ENCODE measurements around the gene FRMD4A.

Gene FRMD4A

GRCh38 chr10:13880760-13881159 lies 450.0 kb downstream of the FRMD4A start:
- Histone ChIP-seq H3K27me3 (replicated peaks; ENCODE audit: insufficient read depth, low read length) (no peaks in the 10 kb centered on the region), H2AFZ (ENCODE audit: low read length) (no peak overlapping the region), H3K27ac (ENCODE audit: low read length) (no peak overlapping the region), H3K9me2 (replicated peaks; ENCODE audit: insufficient read depth, low read length) (no peaks in the 10 kb centered on the region), H3K4me2 (ENCODE audit: low read depth, low read length) (no peak overlapping the region), H3K4me1 (ENCODE audit: low read length) (no peaks in the 10 kb centered on the region), H3K79me2 (ENCODE audit: low read length) (no peaks in the 10 kb centered on the region), H4K20me1 (ENCODE audit: insufficient read depth, low read length) (no peaks in the 10 kb centered on the region), H3K36me3 (replicated peaks; ENCODE audit: insufficient read depth, low read length) (no peaks in the 10 kb centered on the region), H3K4me3 (ENCODE audit: low read length) (no peak overlapping the region), H3K9ac (ENCODE audit: low read length) (no peak overlapping the region), H3F3A (ENCODE audit: insufficient read depth, low read length) (no peaks in the 10 kb centered on the region), H3K9me3 (replicated peaks; ENCODE audit: insufficient read depth, low read length) (no peaks in the 10 kb centered on the region)
- DNase-seq = no peak
- TF ChIP-seq EZH2phosphoT487 (IDR thresholded peaks at IDR 0.05; ENCODE audit: low read length) (no peak), EZH2 (optimal IDR thresholded peaks at IDR 0.05; ENCODE audit: low read depth, low read length) (no peak)

GRCh38 chr10:13877154-13877909 lies 453.4 kb downstream of the FRMD4A start:
- no peak overlapping the region for H3K27ac ChIP-seq (ENCODE audit: low read length)
- DNase-seq = no peak
- H3K4me2 ChIP-seq (ENCODE audit: low read depth, low read length) = no peak overlapping the region
- H3K4me1 ChIP-seq (ENCODE audit: low read length) = no peaks in the 10 kb centered on the region
- TF ChIP-seq EZH2phosphoT487 (IDR thresholded peaks at IDR 0.05; ENCODE audit: low read length) = no peak
- TF ChIP-seq EZH2 (optimal IDR thresholded peaks at IDR 0.05; ENCODE audit: low read depth, low read length) = no peak
- TF ChIP-seq CTCF (IDR thresholded peaks at IDR 0.05; ENCODE audit: low read length) = no peak
- H3K27me3 ChIP-seq (replicated peaks; ENCODE audit: insufficient read depth, low read length) = no peaks in the 10 kb centered on the region
- H3K9me3 ChIP-seq (replicated peaks; ENCODE audit: insufficient read depth, low read length) = no peaks in the 10 kb centered on the region
- no peaks in the 10 kb centered on the region for H3K9me2 ChIP-seq (replicated peaks; ENCODE audit: insufficient read depth, low read length)
- no peak overlapping the region for H3K9ac ChIP-seq (ENCODE audit: low read length)
- no peak overlapping the region for H3K4me3 ChIP-seq (ENCODE audit: low read length)
- H2AFZ ChIP-seq (ENCODE audit: low read length) = no peak overlapping the region
- no peaks in the 10 kb centered on the region for H3K79me2 ChIP-seq (ENCODE audit: low read length)
- no peaks in the 10 kb centered on the region for H3F3A ChIP-seq (ENCODE audit: insufficient read depth, low read length)
- H4K20me1 ChIP-seq (ENCODE audit: insufficient read depth, low read length) = no peaks in the 10 kb centered on the region
- H3K36me3 ChIP-seq (replicated peaks; ENCODE audit: insufficient read depth, low read length) = no peaks in the 10 kb centered on the region

GRCh38 chr10:13873196-13873595 lies 457.5 kb downstream of the FRMD4A start:
- Histone ChIP-seq H3K27ac (ENCODE audit: low read length) (no peak overlapping the region), H3K4me3 (ENCODE audit: low read length) (no peak overlapping the region), H3K9ac (ENCODE audit: low read length) (no peak overlapping the region), H3K27me3 (replicated peaks; ENCODE audit: insufficient read depth, low read length) (no peaks in the 10 kb centered on the region), H4K20me1 (ENCODE audit: insufficient read depth, low read length) (no peaks in the 10 kb centered on the region), H3K79me2 (ENCODE audit: low read length) (no peaks in the 10 kb centered on the region), H3K36me3 (replicated peaks; ENCODE audit: insufficient read depth, low read length) (no peaks in the 10 kb centered on the region), H3K4me1 (ENCODE audit: low read length) (no peaks in the 10 kb centered on the region), H3F3A (ENCODE audit: insufficient read depth, low read length) (no peaks in the 10 kb centered on the region), H2AFZ (ENCODE audit: low read length) (no peak overlapping the region), H3K9me2 (replicated peaks; ENCODE audit: insufficient read depth, low read length) (no peaks in the 10 kb centered on the region), H3K9me3 (replicated peaks; ENCODE audit: insufficient read depth, low read length) (no peaks in the 10 kb centered on the region), H3K4me2 (ENCODE audit: low read depth, low read length) (no peak overlapping the region)
- TF ChIP-seq EZH2phosphoT487 (IDR thresholded peaks at IDR 0.05; ENCODE audit: low read length) (no peak), EZH2 (optimal IDR thresholded peaks at IDR 0.05; ENCODE audit: low read depth, low read length) (no peak), CTCF (IDR thresholded peaks at IDR 0.05; ENCODE audit: low read length) (no peak)
- no peak for DNase-seq

- Histone ChIP-seq H3K27ac (ENCODE audit: low read length) (no peak overlapping the region), H4K20me1 (ENCODE audit: insufficient read depth, low read length) (no peaks in the 10 kb centered on the region), H3K36me3 (replicated peaks; ENCODE audit: insufficient read depth, low read length) (no peaks in the 10 kb centered on the region), H3K9me2 (replicated peaks; ENCODE audit: insufficient read depth, low read length) (no peaks in the 10 kb centered on the region), H3K9me3 (replicated peaks; ENCODE audit: insufficient read depth, low read length) (no peaks in the 10 kb centered on the region), H2AFZ (ENCODE audit: low read length) (no peak overlapping the region), H3K27me3 (replicated peaks; ENCODE audit: insufficient read depth, low read length) (no peaks in the 10 kb centered on the region), H3F3A (ENCODE audit: insufficient read depth, low read length) (no peaks in the 10 kb centered on the region), H3K4me2 (ENCODE audit: low read depth, low read length) (no peak overlapping the region), H3K9ac (ENCODE audit: low read length) (no peak overlapping the region), H3K4me3 (ENCODE audit: low read length) (no peak overlapping the region), H3K4me1 (ENCODE audit: low read length) (no peaks in the 10 kb centered on the region), H3K79me2 (ENCODE audit: low read length) (no peaks in the 10 kb centered on the region)
- no peak for DNase-seq
- no peak for TF ChIP-seq CTCF (IDR thresholded peaks at IDR 0.05; ENCODE audit: low read length)
- no peak for TF ChIP-seq EZH2 (optimal IDR thresholded peaks at IDR 0.05; ENCODE audit: low read depth, low read length)
- TF ChIP-seq EZH2phosphoT487 (IDR thresholded peaks at IDR 0.05; ENCODE audit: low read length) = no peak
These were observed 458.3 kb downstream of the FRMD4A start for GRCh38 chr10:13872411-13872810.

Measured in MM.1S (cell line).